ENCODE measurements around the gene COL16A1. TPM values are rescaled to one million over a fixed set of nuclear protein-coding genes. Genes with fewer than 3 reads are reported as not detected.

COL16A1 gene
- total and polyA plus RNA-seq, 2 of the 13 experiments (the other 11 are each of a cell fraction or from before 2014, with no cell fraction given): 4.3 to 12.2 TPM

DNA sequence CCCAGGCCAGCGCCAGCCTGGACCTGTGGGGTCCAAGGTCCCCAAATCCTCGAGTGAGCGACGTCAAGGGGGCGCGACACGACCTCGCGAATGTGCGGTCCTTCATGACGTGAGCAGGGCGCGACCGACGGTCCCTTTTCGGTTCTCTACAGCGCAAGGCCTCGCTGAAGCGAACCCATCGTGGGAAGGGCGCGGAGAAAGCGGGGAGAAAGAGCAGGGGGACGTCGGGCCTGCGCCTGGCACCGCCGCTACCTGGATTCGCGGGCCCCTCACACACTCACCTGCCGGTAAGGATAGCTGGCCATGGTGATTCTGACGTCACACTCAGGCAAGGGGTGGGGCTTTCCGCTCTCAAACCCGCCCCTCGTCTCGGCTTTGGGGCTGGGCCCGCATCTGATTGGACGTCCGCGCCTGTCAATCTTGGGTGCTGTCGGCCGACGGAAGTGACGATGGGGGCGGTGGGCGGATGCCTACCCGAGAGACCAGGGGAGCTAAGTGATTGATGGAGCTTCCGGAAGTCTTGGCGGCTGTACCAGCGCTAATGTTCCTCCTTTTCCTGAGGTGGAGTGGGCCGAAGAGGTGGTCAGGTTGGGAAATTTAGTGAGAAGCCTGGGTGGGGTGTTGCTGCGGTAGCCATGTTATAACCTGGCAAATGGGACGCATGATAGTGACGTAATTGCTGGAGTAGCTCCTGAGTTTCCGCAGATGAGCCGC lies 59.1 kb downstream of the COL16A1 start, which contains the start of gene PEF1 (continued):
- TF ChIP-seq, protein P1, sequence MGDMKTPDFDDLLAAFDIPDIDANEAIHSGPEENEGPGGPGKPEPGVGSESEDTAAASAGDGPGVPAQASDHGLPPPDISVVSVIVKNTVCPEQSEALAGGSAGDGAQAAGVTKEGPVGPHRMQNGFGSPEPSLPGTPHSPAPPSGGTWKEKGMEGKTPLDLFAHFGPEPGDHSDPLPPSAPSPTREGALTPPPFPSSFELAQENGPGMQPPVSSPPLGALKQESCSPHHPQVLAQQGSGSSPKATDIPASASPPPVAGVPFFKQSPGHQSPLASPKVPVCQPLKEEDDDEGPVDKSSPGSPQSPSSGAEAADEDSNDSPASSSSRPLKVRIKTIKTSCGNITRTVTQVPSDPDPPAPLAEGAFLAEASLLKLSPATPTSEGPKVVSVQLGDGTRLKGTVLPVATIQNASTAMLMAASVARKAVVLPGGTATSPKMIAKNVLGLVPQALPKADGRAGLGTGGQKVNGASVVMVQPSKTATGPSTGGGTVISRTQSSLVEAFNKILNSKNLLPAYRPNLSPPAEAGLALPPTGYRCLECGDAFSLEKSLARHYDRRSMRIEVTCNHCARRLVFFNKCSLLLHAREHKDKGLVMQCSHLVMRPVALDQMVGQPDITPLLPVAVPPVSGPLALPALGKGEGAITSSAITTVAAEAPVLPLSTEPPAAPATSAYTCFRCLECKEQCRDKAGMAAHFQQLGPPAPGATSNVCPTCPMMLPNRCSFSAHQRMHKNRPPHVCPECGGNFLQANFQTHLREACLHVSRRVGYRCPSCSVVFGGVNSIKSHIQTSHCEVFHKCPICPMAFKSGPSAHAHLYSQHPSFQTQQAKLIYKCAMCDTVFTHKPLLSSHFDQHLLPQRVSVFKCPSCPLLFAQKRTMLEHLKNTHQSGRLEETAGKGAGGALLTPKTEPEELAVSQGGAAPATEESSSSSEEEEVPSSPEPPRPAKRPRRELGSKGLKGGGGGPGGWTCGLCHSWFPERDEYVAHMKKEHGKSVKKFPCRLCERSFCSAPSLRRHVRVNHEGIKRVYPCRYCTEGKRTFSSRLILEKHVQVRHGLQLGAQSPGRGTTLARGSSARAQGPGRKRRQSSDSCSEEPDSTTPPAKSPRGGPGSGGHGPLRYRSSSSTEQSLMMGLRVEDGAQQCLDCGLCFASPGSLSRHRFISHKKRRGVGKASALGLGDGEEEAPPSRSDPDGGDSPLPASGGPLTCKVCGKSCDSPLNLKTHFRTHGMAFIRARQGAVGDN (CRISPR knock-in tag; IDR thresholded peaks at IDR 0.05): peak; percentile 91
- no peak for TF ChIP-seq ZFP41 (CRISPR knock-in tag; IDR thresholded peaks at IDR 0.05; ENCODE audit: borderline replicate concordance)
- no peak; the same call in 1 of the 2 replicates for TF ChIP-seq ZZZ3 (CRISPR knock-in tag; IDR thresholded peaks at IDR 0.05; ENCODE audit: borderline replicate concordance)
- TF ChIP-seq FOXM1 (CRISPR knock-in tag; IDR thresholded peaks at IDR 0.05): no peak
- peak; percentile 87 for TF ChIP-seq PHF20 (CRISPR knock-in tag; IDR thresholded peaks at IDR 0.05)
- no peak for TF ChIP-seq ZNF234 (CRISPR knock-in tag; conservative IDR thresholded peaks at IDR 0.05)
- TF ChIP-seq, protein P2, sequence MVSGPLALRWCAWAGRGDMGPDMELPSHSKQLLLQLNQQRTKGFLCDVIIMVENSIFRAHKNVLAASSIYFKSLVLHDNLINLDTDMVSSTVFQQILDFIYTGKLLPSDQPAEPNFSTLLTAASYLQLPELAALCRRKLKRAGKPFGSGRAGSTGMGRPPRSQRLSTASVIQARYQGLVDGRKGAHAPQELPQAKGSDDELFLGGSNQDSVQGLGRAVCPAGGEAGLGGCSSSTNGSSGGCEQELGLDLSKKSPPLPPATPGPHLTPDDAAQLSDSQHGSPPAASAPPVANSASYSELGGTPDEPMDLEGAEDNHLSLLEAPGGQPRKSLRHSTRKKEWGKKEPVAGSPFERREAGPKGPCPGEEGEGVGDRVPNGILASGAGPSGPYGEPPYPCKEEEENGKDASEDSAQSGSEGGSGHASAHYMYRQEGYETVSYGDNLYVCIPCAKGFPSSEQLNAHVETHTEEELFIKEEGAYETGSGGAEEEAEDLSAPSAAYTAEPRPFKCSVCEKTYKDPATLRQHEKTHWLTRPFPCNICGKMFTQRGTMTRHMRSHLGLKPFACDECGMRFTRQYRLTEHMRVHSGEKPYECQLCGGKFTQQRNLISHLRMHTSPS (CRISPR knock-in tag; IDR thresholded peaks at IDR 0.05; ENCODE audit: low read depth): peak; percentile 50; the same call in 1 of the 2 replicates
- peak; percentile 50; the same call in 1 of the 2 replicates for TF ChIP-seq ZNF12 (CRISPR knock-in tag; IDR thresholded peaks at IDR 0.05)
- no peak for TF ChIP-seq SNAI1 (CRISPR knock-in tag; IDR thresholded peaks at IDR 0.05; ENCODE audit: borderline replicate concordance)
- TF ChIP-seq NR2C2 (CRISPR knock-in tag; IDR thresholded peaks at IDR 0.05; ENCODE audit: borderline replicate concordance): peak; percentile 97
- TF ChIP-seq ZNF30 (CRISPR knock-in tag; IDR thresholded peaks at IDR 0.05): peak; percentile 79; the same call in 1 of the 2 replicates
- TF ChIP-seq U2AF1 (optimal IDR thresholded peaks at IDR 0.05; ENCODE audit: low read depth, low read length): peak; percentile 73
- TF ChIP-seq ZSCAN31 (CRISPR knock-in tag; IDR thresholded peaks at IDR 0.05; ENCODE audit: low read depth): no peak
- no peak for TF ChIP-seq REXO4 (CRISPR knock-in tag; IDR thresholded peaks at IDR 0.05; ENCODE audit: borderline replicate concordance)
- TF ChIP-seq, protein P3, sequence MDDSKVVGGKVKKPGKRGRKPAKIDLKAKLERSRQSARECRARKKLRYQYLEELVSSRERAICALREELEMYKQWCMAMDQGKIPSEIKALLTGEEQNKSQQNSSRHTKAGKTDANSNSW (CRISPR knock-in tag; IDR thresholded peaks at IDR 0.05; ENCODE audit: borderline replicate concordance): no peak
- peak; percentile 59; the same call in 1 of the 2 replicates for TF ChIP-seq ZNF891 (CRISPR knock-in tag; IDR thresholded peaks at IDR 0.05)
- TF ChIP-seq JARID2 (CRISPR knock-in tag; IDR thresholded peaks at IDR 0.05; ENCODE audit: insufficient replicate concordance): no peak
- TF ChIP-seq FIP1L1 (IDR thresholded peaks at IDR 0.05; ENCODE audit: borderline replicate concordance, insufficient read depth, low read depth, low read length): no peak
- no peak for TF ChIP-seq ZNF703 (CRISPR knock-in tag; IDR thresholded peaks at IDR 0.05; ENCODE audit: borderline replicate concordance)
- no peak for TF ChIP-seq ZNF180 (CRISPR knock-in tag; IDR thresholded peaks at IDR 0.05; ENCODE audit: borderline replicate concordance, low read depth)
- TF ChIP-seq, protein P4, sequence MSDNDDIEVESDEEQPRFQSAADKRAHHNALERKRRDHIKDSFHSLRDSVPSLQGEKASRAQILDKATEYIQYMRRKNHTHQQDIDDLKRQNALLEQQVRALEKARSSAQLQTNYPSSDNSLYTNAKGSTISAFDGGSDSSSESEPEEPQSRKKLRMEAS (IDR thresholded peaks at IDR 0.05): peak; percentile 73; the same call in 1 of the 2 replicates
- no peak for TF ChIP-seq ZFP36 (IDR thresholded peaks at IDR 0.05; ENCODE audit: borderline replicate concordance, low read depth, low read length, partially characterized antibody)
- TF ChIP-seq XBP1 (CRISPR knock-in tag; IDR thresholded peaks at IDR 0.05): no peak
- peak; percentile 78 for TF ChIP-seq SRSF1 (optimal IDR thresholded peaks at IDR 0.05; ENCODE audit: low read depth, low read length)
